GM12872 (cell line): ENCODE data around the gene PFKM.

Source experiments
- TF ChIP-seq, protein P1 (sequence below): IDR thresholded peaks from 3 replicates; pipeline ENCODE4 v1.5.1; 2011; ENCODE audit warnings: low read depth, mild to moderate bottlenecking, low read length, moderate library complexity; ENCODE audit not compliant: insufficient read depth

Gene PFKM

DNA sequence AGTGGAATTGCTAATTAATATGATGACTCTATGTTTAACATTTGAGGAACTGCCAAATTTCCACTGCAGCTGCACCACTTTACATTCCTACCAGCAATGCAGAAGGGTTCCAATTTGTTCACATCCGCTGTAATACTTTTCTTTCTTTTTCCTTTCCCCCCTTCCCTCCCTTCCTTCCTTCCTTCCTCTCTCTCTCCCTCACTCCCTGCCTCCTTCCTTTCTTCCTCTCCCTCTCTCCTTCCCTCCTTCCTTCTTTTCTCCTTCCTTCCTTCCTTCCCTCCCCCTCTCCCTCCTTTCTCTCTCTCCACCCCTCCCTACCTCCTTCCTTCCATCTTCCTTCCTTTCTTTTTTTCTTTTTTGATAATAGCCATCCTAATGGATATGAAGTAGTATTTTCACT lies 3.2 kb upstream of the PFKM start:
- TF ChIP-seq, protein P1, sequence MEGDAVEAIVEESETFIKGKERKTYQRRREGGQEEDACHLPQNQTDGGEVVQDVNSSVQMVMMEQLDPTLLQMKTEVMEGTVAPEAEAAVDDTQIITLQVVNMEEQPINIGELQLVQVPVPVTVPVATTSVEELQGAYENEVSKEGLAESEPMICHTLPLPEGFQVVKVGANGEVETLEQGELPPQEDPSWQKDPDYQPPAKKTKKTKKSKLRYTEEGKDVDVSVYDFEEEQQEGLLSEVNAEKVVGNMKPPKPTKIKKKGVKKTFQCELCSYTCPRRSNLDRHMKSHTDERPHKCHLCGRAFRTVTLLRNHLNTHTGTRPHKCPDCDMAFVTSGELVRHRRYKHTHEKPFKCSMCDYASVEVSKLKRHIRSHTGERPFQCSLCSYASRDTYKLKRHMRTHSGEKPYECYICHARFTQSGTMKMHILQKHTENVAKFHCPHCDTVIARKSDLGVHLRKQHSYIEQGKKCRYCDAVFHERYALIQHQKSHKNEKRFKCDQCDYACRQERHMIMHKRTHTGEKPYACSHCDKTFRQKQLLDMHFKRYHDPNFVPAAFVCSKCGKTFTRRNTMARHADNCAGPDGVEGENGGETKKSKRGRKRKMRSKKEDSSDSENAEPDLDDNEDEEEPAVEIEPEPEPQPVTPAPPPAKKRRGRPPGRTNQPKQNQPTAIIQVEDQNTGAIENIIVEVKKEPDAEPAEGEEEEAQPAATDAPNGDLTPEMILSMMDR, result no peak

DNA sequence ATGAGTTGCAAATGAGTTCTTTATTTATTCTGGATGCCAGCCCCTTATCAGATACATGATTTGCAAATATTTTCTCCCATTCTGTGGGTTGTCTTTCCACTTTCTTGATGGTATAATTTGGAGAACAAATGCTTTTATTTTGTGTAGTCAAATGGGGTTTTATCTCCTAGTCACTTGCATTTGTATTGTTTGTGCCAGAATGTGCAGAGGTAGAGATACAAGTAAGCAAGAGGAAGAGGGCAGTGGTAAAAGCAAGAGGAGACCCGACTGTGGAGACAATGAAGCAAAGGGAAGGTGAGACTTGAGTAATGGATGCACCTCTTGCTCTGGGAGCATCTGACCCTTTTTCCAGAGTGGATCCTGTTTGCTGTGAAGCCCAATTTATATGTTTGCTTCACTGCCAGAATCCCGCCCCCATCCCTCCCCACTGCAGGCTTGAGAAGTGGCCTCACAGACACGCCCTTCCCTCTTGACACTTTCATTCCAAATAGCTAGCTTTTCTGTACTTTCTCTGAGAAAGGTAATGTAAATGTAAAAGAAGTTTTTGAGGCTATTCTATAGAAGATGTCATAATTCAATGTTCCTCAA lies 786 bp upstream of the PFKM start:
- TF ChIP-seq, protein P1, result no peak

DNA sequence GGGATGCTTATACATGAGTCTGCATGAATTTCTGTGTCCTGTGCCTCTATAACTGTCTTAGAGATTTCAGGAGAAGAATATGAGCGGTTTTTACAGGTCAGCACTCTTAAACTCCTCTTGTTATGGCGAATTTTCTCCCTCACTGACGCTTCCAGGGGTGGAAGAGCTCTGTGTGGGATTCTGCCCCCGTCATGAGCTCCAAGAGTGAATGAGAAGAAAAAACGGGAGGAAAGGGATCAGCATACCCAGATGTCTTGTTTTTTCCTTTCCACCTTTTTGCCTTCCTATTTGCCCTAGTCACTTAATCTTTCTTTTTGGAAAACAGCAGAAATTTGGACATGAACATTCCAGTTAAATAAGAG lies 651 bp downstream of the PFKM start:
- TF ChIP-seq, protein P1, result no peak

DNA sequence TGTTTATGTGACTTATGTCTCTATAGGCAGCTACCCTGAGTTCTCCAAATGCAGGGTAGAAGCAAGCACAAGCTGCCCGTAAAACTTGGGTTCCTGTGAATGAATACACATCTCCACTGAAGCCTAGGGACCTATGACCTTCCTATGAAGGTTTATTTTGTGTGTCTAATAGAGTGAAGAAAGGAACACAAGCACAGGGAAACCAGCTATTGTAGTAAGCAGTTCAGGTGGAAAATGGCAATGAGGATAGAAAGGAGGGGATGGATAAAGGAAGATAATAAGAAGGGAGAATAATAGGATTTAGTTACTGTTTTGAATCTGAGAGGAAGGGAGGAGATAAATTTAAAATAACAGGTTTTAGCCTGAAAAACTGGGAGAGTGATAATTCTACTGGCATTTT lies 2.4 kb downstream of the PFKM start:
- TF ChIP-seq, protein P1, result no peak

DNA sequence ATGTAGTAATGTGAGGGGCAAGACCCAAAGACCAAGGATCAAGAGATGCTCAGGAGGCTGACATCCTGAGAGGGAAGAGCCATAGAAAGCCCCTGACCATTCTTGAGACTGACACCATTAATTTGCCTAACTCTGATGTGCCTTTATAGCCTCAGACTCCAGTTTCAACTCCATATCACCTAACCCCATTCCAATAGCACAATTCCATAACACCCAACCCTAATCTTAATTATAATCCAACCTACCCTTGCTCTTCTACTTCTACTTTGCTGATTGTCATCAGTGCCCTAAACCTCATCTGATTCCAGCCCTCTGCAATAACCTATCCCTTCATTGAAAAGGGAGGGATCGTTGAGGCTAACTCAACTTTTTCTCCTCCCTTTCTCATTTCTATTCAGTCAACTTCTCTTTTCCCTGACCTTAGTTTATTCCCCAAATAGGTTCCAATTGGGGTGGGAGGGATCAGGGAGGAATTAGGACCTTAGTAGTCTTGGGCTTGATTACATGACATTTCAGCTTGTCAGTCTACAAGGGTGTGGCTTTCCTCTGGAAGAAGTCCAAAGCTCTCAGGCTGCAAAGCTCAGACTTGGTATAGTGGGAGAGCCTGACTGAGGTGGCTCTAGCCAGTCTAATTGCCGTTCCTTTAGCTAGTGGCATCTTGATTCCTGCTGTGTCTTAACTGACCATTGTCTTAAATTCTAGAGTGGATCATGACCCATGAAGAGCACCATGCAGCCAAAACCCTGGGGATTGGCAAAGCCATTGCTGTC lies 3.1 kb downstream of the PFKM start:
- TF ChIP-seq, protein P1, result no peak

DNA sequence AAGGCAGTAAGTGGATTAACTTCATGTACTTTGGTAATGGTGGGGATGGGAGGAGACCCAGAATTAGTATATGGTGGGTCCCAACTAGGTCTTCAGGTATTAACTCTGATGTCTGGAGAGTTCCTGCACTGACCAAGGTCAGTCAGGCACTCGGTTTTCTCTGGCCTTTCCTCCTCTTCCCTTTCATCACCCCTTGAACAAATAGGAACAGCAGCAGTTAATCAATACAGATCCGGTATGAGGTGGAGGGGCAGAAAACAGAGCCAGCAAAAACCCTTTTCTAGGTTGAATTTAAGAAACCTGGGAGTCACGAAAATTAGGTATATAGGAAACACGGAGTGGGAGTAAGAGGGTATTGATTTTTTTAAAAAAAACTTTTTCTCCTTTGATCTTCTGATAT lies 4.0 kb downstream of the PFKM start:
- TF ChIP-seq, protein P1, result no peak

DNA sequence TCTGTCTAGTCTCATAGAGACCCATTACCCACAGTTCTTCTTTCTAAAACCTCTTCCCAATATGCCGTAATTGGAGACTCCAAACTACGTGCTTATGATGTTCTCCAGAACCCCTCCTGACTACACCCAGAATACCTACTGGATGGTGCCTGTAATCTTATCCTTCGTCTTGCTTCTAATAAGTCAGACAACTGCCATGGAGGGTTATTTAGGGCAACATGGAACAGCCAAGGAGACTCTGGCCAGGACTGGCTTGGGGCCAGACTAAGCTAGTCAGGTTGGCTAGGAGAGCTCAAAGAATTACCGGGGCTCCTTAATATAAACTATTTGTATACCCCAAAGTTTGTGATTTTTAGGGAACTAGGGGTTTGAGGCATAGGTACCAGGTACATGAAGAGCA lies 6.8 kb downstream of the PFKM start:
- TF ChIP-seq, protein P1, result no peak
